ENCODE data around the gene OXER1.

The OXER1 gene

GRCh38 chr2:42769583-42770287 lies 5.8 kb upstream of the OXER1 start:
- no peak for DNase-seq

- no peak for DNase-seq
These were observed 4.8 kb upstream of the OXER1 start for GRCh38 chr2:42768706-42769256.

- DNase-seq, result no peak
These were observed 4.2 kb upstream of the OXER1 start for GRCh38 chr2:42767899-42768705.

GRCh38 chr2:42767080-42767898 lies 3.4 kb upstream of the OXER1 start:
- DNase-seq, result no peak

GRCh38 chr2:42765686-42766085 lies 1.8 kb upstream of the OXER1 start:
- DNase-seq, result no peak

- no peak for DNase-seq
These were observed 966 bp upstream of the OXER1 start for GRCh38 chr2:42764901-42765300.

- DNase-seq, result no peak
These were observed 821 bp downstream of the OXER1 start for GRCh38 chr2:42762823-42763804.

- DNase-seq, result no peak
These were observed 1.8 kb downstream of the OXER1 start for GRCh38 chr2:42762155-42762554.

GRCh38 chr2:42761554-42761953 lies 2.4 kb downstream of the OXER1 start:
- DNase-seq, result no peak

GRCh38 chr2:42758751-42759150 lies 5.2 kb downstream of the OXER1 start:
- no peak for DNase-seq

GRCh38 chr2:42757981-42758740 lies 5.8 kb downstream of the OXER1 start:
- no peak for DNase-seq

GRCh38 chr2:42756966-42757513 lies 6.9 kb downstream of the OXER1 start:
- no peak for DNase-seq

GRCh38 chr2:42756150-42756775 lies 7.7 kb downstream of the OXER1 start:
- no peak for DNase-seq

- DNase-seq, result no peak
These were observed 8.6 kb downstream of the OXER1 start for GRCh38 chr2:42755191-42755880.

- DNase-seq, result no peak
These were observed 9.2 kb downstream of the OXER1 start for GRCh38 chr2:42754776-42755140.

- DNase-seq, result no peak
These were observed 9.7 kb downstream of the OXER1 start for GRCh38 chr2:42754021-42754775.

GRCh38 chr2:42752816-42753813 lies 10.8 kb downstream of the OXER1 start:
- no peak for DNase-seq

- DNase-seq, result no peak
These were observed 11.6 kb downstream of the OXER1 start for GRCh38 chr2:42752314-42752713.

Data from stimulated activated naive CD4-positive, alpha-beta T cell (primary cell).